Measurements from ENCODE around the gene PDK1. TPM values are rescaled to one million over a fixed set of nuclear protein-coding genes. Genes with fewer than 3 reads are reported as not detected.
A peak's percentile ranks its signal among the peaks of the same experiment; 100 is the strongest.
"Not testable (repeated sequence)": the region's sequence is repeated elsewhere in the genome, so short reads cannot be mapped to it uniquely, and the experiment has no call there.

PDK1 gene
- total RNA-seq, 1 donor from 2014 or later = 7.7 TPM

- H3K27me3 ChIP-seq (ENCODE audit: control insufficient read depth, insufficient read depth, low read length) = no peaks in the 10 kb centered on the region
- no peak for TF ChIP-seq CTCF (IDR thresholded peaks at IDR 0.05; ENCODE audit: insufficient read depth, low read length, poor library complexity, severe bottlenecking)
- DNase-seq (ENCODE audit: low read depth) = no peak
- no peak overlapping the region for H3K4me3 ChIP-seq (ENCODE audit: low read depth, low read length)
- H3K36me3 ChIP-seq (ENCODE audit: control insufficient read depth, insufficient read depth, low read length) = no peaks in the 10 kb centered on the region
These were observed 23.1 kb downstream of the PDK1 start for GRCh38 chr2:172578860-172579512.

GRCh38 chr2:172580544-172580943 lies 24.7 kb downstream of the PDK1 start:
- Histone ChIP-seq H3K27me3 (ENCODE audit: control insufficient read depth, insufficient read depth, low read length) (no peaks in the 10 kb centered on the region), H3K4me3 (ENCODE audit: low read depth, low read length) (no peak overlapping the region), H3K36me3 (ENCODE audit: control insufficient read depth, insufficient read depth, low read length) (no peaks in the 10 kb centered on the region)
- no peak for DNase-seq (ENCODE audit: low read depth)
- TF ChIP-seq CTCF (IDR thresholded peaks at IDR 0.05; ENCODE audit: insufficient read depth, low read length, poor library complexity, severe bottlenecking) = no peak

GRCh38 chr2:172582656-172583055 lies 26.8 kb downstream of the PDK1 start:
- Histone ChIP-seq H3K27me3 (ENCODE audit: control insufficient read depth, insufficient read depth, low read length) (no peaks in the 10 kb centered on the region), H3K36me3 (ENCODE audit: control insufficient read depth, insufficient read depth, low read length) (peaks cover 2% of the 10 kb centered on the region), H3K4me3 (ENCODE audit: low read depth, low read length) (no peak overlapping the region)
- TF ChIP-seq CTCF (IDR thresholded peaks at IDR 0.05; ENCODE audit: insufficient read depth, low read length, poor library complexity, severe bottlenecking) = no peak
- DNase-seq (ENCODE audit: low read depth) = no peak

GRCh38 chr2:172586245-172586891 lies 30.5 kb downstream of the PDK1 start:
- no peak overlapping the region for H3K4me3 ChIP-seq (ENCODE audit: low read depth, low read length)
- H3K36me3 ChIP-seq (ENCODE audit: control insufficient read depth, insufficient read depth, low read length) = peaks cover 2% of the 10 kb centered on the region
- TF ChIP-seq CTCF (IDR thresholded peaks at IDR 0.05; ENCODE audit: insufficient read depth, low read length, poor library complexity, severe bottlenecking) = no peak
- H3K27me3 ChIP-seq (ENCODE audit: control insufficient read depth, insufficient read depth, low read length) = no peaks in the 10 kb centered on the region
- no peak for DNase-seq (ENCODE audit: low read depth)

- not testable (repeated sequence) for H3K36me3 ChIP-seq (ENCODE audit: control insufficient read depth, insufficient read depth, low read length); DNase-seq (ENCODE audit: low read depth); H3K27me3 ChIP-seq (ENCODE audit: control insufficient read depth, insufficient read depth, low read length); H3K4me3 ChIP-seq (ENCODE audit: low read depth, low read length)
These were observed 31.3 kb downstream of the PDK1 start for GRCh38 chr2:172587231-172587630.

- H3K27me3 ChIP-seq (ENCODE audit: control insufficient read depth, insufficient read depth, low read length) = no peaks in the 10 kb centered on the region
- TF ChIP-seq CTCF (IDR thresholded peaks at IDR 0.05; ENCODE audit: insufficient read depth, low read length, poor library complexity, severe bottlenecking) = no peak
- no peak overlapping the region for H3K4me3 ChIP-seq (ENCODE audit: low read depth, low read length)
- peaks cover 2% of the 10 kb centered on the region for H3K36me3 ChIP-seq (ENCODE audit: control insufficient read depth, insufficient read depth, low read length)
- peak; percentile 29 for DNase-seq (ENCODE audit: low read depth)
These were observed 33.0 kb downstream of the PDK1 start for GRCh38 chr2:172588931-172589330.

GRCh38 chr2:172591386-172591785 lies 35.5 kb downstream of the PDK1 start:
- not testable (repeated sequence) for H3K36me3 ChIP-seq (ENCODE audit: control insufficient read depth, insufficient read depth, low read length); H3K27me3 ChIP-seq (ENCODE audit: control insufficient read depth, insufficient read depth, low read length); H3K4me3 ChIP-seq (ENCODE audit: low read depth, low read length)

GRCh38 chr2:172592190-172592589 lies 36.3 kb downstream of the PDK1 start:
- not testable (repeated sequence) for DNase-seq (ENCODE audit: low read depth); H3K36me3 ChIP-seq (ENCODE audit: control insufficient read depth, insufficient read depth, low read length); H3K4me3 ChIP-seq (ENCODE audit: low read depth, low read length); H3K27me3 ChIP-seq (ENCODE audit: control insufficient read depth, insufficient read depth, low read length)

More at GRCh38 chr2:172591386-172591785, 35.5 kb downstream of the PDK1 start:
- DNase-seq (ENCODE audit: low read depth) = not testable (repeated sequence)
